NT2/D1 (cell line): ENCODE data around the gene MAST4.

ENCODE experiments used
- SUZ12 ChIP-seq: IDR thresholded peaks from 2 replicates; pipeline ENCODE4 v1.6.1; 2011; ENCODE audit not compliant: insufficient read length, insufficient read depth; ENCODE audit errors: extremely low read depth
- YY1 ChIP-seq: IDR thresholded peaks from 2 replicates; pipeline ENCODE4 v1.6.1; 2011; ENCODE audit not compliant: insufficient read length, insufficient read depth
- ZNF274 ChIP-seq: IDR thresholded peaks from 2 replicates; pipeline ENCODE4 v1.6.1; 2011; ENCODE audit warnings: mild to moderate bottlenecking, low read depth, low read length

GRCh38 chr5:67038817-67039603, 442.8 kb downstream of the MAST4 start:
- TF ChIP-seq YY1, result no peak
- TF ChIP-seq SUZ12, result no peak
- TF ChIP-seq ZNF274, result no peak
